ENCODE measurements around the gene GLB1L.

GRCh38 chr2:219205165-219205538 is 40.1 kb downstream of the GLB1L start:
- TF ChIP-seq CTCF (IDR thresholded peaks at IDR 0.05) (no peak), EP300 (IDR thresholded peaks at IDR 0.05) (no peak), POLR2A (IDR thresholded peaks at IDR 0.05) (no peak)
